Fibroblast of skin of right biceps (primary cell): ENCODE results near the gene NAGLU.

ENCODE experiments used
- DNase-seq: peaks from one replicate; pipeline ENCODE4 v3.0.0-alpha.2; 2013

The NAGLU gene

GRCh38 chr17:42565523-42566214 lies 29.6 kb downstream of the NAGLU start:
- no peak for DNase-seq

- no peak for DNase-seq
Observed at GRCh38 chr17:42566215-42566882, 30.3 kb downstream of the NAGLU start.

- peak; percentile 91 for DNase-seq
Observed at GRCh38 chr17:42566883-42567573, 31.0 kb downstream of the NAGLU start, which contains the start of gene MLX. TSS of gene MLX (plus strand) at chr17:42567100. CDS start at chr17:42567125, 25 bp downstream.

- no peak for DNase-seq
Observed at GRCh38 chr17:42568341-42569111, 32.5 kb downstream of the NAGLU start.

DNA sequence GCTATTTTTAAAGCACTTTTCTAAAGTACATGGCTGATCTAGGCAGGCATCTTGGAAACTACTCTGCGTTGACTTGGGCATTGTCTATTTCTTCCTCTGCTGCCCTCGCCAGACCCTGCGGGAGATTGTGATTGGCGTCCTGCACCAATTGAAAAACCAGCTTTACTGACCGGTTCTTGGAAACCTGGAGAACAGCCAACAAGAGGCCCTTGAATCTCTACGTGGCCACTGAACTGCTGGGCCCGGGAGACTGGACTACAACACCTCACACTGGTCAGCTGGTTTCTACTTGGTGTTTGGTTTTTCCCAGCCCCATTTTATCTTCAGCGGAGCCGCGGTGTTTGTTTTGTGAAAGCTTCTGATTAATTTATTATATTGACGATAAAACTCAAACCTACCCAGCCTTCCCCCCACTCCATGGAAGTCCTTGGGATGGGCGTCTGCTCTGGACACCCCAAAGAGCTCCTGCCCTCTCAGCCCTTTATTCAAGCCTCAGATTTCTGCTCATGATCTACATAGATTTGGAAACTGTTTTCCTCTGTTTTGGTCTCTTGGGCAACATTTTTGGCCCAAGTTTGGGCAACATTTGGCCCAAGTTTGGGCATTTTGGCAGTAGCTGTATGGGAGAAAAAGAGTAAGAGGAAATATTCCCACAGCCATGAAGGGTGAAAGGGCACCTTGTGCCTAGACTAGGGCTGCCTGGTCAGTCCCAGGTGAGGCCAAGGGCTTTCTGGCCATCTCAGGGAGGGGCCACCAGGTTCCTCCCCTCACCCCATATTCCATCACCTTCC lies 35.6 kb downstream of the NAGLU start:
- DNase-seq, result no peak

DNA sequence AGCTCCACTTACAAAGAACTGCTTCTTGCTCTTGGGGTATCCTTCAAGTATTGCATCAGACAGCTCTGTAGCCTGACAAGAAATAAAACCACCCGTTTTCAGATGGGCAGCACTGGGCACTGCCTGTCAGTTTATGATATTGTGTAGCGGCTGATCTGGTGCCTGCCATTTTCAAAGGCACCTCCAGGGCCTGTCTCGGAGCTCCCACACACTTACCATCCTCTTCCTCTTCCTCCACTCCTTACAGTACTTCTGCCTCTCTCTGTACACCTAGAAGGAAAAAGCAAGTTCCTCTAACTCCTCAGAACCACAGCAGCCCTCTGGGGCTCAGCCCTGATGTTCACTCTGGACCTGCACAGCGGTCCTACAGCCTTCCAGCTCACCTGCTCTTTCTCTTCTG lies 37.1 kb downstream of the NAGLU start:
- no peak for DNase-seq

GRCh38 chr17:42574463-42574862 lies 38.4 kb downstream of the NAGLU start:
- DNase-seq, result no peak

DNA sequence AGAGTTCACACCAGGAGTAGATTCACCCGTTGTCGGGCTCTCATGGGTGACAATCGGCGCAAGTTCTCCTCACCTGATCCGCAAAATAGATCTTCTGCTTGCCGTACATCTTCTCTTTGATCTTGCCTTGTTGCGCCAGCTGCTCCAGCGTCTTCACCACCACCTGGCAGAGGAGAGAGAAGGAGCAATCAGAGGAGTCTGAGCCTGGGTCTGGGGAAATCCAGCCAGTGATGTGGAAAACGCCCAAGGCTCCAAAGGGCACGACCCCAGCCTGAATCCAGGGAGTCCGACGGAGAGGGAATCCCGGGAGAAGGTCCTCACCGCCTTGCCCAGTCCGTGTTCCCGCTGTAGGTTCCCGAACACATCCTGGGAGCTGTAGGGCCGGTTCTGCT lies 41.1 kb downstream of the NAGLU start:
- no peak for DNase-seq

DNA sequence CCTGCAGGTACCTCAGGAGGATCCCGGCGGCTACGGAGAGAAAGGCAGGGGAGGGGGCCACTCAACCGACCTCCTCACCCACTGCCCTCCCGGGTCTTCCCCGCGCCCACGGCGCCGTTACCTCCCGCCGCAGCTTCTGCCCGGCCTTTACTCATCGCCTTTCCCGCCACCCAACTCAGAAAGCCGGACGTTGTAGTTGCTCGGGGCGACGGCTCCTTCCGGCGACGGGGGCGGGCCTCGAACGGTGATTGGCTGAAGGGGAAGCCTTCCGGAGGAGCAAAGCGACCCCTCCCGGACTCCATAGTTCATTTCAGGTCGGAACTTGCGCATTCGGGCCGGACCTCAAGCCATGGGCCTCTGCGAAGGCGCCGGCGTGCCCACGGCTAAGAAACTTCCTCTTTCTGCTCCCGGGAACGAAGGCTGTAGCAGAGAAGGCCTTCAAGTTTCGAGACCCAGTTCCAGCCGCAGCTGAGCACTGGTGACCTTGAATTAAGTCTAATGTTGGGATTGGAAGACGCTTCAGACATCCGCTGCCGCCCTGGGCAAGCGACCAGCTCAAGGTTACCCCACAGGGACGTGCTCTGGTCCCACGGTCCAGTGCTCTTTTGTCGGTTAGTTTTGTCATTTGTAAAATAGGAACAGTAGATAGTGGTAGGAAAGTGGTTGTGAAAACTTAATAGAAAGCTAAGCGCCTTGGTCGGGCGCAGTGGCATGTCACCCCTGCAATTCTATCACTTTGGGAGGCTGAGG lies 41.7 kb downstream of the NAGLU start, which contains the start of gene PSMC3IP:
Gene PSMC3IP, minus strand, starts transcription at position 198 of the 750 bp plus-strand sequence. Its CDS starts 43 bp downstream, at position 155.
- DNase-seq, result peak; percentile 94

DNA sequence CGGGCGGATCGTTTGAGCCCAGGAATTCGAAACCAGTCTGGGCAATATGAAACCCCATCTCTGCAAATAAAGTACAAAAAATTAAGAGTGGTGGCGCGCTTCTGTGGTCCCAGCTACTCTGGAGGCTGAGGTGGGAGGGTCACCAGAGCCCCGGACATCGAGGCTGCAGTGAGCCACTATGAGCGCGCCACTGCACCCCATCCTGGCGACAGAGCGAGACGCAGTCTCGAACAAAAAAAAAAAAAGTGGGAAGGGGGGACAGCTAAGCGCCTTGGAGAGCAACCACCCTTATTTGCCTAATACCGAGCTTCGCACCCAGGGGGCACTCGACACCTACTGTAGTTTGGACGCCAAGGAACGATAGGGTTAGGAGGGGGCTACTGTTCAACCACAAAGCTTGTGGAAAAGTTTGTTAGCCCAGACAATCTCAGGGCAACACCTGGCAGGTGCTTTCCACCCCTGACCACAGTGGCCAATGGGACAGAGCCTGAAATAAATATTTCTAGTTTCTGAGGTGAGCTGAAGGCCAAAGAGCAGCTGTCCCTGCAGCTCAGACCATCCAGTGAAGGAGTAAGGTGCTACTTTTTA lies 42.3 kb downstream of the NAGLU start:
- peak; percentile 74 for DNase-seq

- DNase-seq, result no peak
Observed at GRCh38 chr17:42579794-42580551, 43.9 kb downstream of the NAGLU start.

- no peak for DNase-seq
Observed at GRCh38 chr17:42581744-42582270, 45.8 kb downstream of the NAGLU start.

DNA sequence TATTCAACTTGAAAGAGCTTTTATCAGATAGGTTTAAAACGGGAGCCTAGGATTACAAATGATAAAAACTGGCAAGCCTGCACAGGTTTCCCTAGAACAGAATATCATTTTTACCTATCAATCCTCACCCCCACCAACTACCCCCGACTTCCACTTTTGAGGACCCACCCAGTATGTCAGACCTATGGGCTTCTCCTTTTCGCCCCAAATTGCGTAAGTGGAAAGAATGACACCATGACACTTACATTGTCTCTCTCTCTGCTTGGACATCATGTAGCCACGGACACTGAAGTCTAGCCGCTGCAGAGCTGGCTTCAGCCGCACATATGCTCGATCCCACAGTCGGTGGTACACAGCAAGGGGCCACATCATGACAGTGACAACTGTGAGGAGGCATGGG lies 48.8 kb downstream of the NAGLU start:
- DNase-seq, result no peak

GRCh38 chr17:42585353-42585752 lies 49.3 kb downstream of the NAGLU start:
- no peak for DNase-seq

DNA sequence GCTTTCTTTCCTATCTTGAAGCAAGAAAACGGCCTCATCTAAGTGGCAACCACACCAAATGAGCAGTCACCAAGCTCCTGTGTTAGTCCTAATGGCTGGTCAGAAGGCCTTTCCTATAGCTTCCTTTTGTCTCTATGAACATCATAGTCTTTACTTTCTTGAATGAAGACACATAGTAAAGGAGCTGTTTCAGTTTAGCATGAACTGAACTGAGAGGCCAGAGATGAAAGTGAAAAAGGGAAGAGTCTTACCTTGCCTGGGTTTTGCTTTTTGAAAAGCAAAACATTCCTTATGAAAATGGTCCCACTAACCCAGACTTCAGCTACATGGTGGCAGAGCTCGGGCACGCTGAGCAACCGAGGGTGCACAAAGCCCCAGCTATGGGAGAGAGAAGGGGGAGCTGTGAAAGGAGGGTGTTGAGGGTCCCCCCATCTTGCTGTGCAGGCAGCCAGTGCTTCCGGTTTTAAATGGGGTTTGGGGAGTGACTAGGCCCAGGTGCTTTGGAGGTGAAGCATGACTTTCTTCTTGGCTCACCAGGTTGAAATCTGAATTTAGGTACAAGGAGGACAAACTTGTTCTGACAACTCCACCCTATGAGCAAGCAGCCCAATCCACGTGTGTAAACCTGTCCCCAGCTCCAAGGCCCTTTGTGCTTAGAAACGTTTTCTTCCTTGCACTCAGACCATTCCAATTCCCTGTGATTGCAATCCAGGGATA lies 50.6 kb downstream of the NAGLU start:
- no peak for DNase-seq

DNA sequence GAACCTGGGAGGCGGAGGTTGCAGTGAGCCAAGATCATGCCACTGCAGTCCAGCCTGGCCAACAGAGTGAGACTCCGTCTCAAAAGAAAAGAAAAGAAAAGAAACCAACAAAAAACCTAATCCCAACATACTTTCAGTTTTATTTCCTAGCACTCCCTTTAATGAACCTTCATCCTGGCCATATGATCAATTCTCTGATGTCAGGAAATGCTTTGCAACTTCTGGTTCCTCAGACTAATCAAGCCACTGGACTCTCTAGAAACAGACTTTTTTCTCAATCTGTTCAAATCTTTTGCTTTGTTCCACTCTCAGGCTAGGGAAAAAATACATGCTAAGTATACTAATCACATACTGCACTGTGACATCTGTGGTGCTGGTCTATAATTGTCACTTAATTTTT lies 54.8 kb downstream of the NAGLU start:
- DNase-seq, result no peak

DNA sequence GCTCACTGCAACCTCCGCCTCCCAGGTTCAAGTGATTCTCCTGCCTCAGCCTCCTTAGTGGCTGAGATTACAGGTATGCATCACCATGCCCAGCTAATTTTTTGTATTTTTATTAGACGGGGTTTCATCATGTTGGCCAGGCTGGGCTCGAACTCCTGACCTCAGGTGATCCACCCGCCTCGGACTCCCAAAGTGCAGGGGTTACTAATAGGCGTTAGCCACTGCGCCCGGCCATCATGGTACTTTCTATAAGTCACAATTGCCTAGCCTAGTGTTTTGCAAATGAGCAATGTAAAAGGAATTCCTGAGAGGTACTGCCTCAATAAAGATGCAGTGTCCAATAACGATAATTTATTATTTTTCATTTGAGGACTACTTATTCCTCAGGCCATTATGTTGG lies 55.4 kb downstream of the NAGLU start:
- DNase-seq, result no peak
